Measurements from ENCODE around the gene ITGA11. TPM values are rescaled to one million over a fixed set of nuclear protein-coding genes. Genes with fewer than 3 reads are reported as not detected.

Gene ITGA11
- total and polyA plus RNA-seq, 2 experiments from 2014 or later, result 0.03 to 0.40 TPM

DNA sequence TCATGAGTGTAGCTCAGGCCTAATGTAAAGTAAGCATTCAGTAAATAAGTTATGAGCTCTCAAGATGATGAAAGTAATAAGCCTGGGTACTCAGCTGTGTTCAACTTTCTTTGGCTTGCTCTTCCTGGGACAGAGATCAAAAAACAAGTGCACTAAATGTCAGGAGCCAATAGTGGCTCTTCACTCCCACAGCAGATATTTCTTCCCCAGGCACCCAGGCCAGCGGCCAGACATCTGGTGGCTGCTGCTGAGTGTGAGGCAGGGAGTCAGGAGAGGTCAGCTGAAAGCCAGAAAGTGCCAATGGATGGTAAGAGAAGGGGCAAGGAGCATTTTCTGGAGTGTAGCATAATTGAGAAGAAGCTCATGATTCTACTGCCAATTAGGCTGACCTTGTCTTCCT, 18.2 kb upstream of the ITGA11 start (continued):
- TF ChIP-seq, protein P1, sequence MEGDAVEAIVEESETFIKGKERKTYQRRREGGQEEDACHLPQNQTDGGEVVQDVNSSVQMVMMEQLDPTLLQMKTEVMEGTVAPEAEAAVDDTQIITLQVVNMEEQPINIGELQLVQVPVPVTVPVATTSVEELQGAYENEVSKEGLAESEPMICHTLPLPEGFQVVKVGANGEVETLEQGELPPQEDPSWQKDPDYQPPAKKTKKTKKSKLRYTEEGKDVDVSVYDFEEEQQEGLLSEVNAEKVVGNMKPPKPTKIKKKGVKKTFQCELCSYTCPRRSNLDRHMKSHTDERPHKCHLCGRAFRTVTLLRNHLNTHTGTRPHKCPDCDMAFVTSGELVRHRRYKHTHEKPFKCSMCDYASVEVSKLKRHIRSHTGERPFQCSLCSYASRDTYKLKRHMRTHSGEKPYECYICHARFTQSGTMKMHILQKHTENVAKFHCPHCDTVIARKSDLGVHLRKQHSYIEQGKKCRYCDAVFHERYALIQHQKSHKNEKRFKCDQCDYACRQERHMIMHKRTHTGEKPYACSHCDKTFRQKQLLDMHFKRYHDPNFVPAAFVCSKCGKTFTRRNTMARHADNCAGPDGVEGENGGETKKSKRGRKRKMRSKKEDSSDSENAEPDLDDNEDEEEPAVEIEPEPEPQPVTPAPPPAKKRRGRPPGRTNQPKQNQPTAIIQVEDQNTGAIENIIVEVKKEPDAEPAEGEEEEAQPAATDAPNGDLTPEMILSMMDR (conservative IDR thresholded peaks at IDR 0.05; ENCODE audit: low read depth in 2 of 2), result no peak
- TF ChIP-seq ZNF331 (CRISPR knock-in tag; IDR thresholded peaks at IDR 0.05; ENCODE audit: low read depth) (no peak), REST (IDR thresholded peaks at IDR 0.05; ENCODE audit: unreplicated experiment) (no peak), EZH2phosphoT487 (IDR thresholded peaks at IDR 0.05; ENCODE audit: unreplicated experiment) (no peak), NANOG (IDR thresholded peaks at IDR 0.05; ENCODE audit: borderline replicate concordance) (no peak)

- no peaks in the 10 kb centered on the region for H3K36me3 ChIP-seq (ENCODE audit: insufficient read depth)
- H4K20me1 ChIP-seq (replicated peaks; ENCODE audit: insufficient read depth), result no peaks in the 10 kb centered on the region
- H2AFZ ChIP-seq, result peak overlapping the region; percentile 83
- DNase-seq (ENCODE audit: low spot score), result peak; percentile 11
- H3F3A ChIP-seq (replicated peaks; ENCODE audit: low read depth), result no peaks in the 10 kb centered on the region
- no peak overlapping the region for H3K4me3 ChIP-seq
- H3K27me3 ChIP-seq (ENCODE audit: insufficient read depth), result no peaks in the 10 kb centered on the region
- H3K4me1 Mint-ChIP-seq, result no peaks in the 10 kb centered on the region
- TF ChIP-seq ETS1 (IDR thresholded peaks at IDR 0.05), result no peak
- TF ChIP-seq, protein P1 (conservative IDR thresholded peaks at IDR 0.05; ENCODE audit: low read depth in 2 of 2), result no peak
- no peak for TF ChIP-seq CREB1 (CRISPR knock-in tag; IDR thresholded peaks at IDR 0.05; ENCODE audit: low read depth)
- TF ChIP-seq ZNF114 (CRISPR knock-in tag; IDR thresholded peaks at IDR 0.05), result no peak
- TF ChIP-seq NANOG (IDR thresholded peaks at IDR 0.05; ENCODE audit: borderline replicate concordance), result no peak
- no peak for TF ChIP-seq REST (IDR thresholded peaks at IDR 0.05; ENCODE audit: unreplicated experiment)
- TF ChIP-seq STAT1 (IDR thresholded peaks at IDR 0.05; ENCODE audit: unreplicated experiment), result no peak
- TF ChIP-seq POLR2AphosphoS5 (IDR thresholded peaks at IDR 0.05; ENCODE audit: low read depth), result no peak
- H3K27ac Mint-ChIP-seq, result no peak overlapping the region
- H3K4me1 ChIP-seq (ENCODE audit: insufficient read depth), result 0 out of 2 replicates have a peak, but pooled peaks cover 3% of the 10 kb centered on the region
- peaks cover 6% of the 10 kb centered on the region; the same call in 1 of the 2 replicates for H3K9me2 ChIP-seq (ENCODE audit: insufficient read depth)
- H3K27me3 Mint-ChIP-seq (ENCODE audit: insufficient read depth, low read depth, poor library complexity), result no peaks in the 10 kb centered on the region
- H3K36me3 Mint-ChIP-seq (ENCODE audit: low read depth), result no peaks in the 10 kb centered on the region
- no peaks in the 10 kb centered on the region for H3K79me2 ChIP-seq (replicated peaks; ENCODE audit: insufficient read depth)
- no peak overlapping the region for H3K27ac ChIP-seq (ENCODE audit: low read depth)
- ATAC-seq, result peak; percentile 65
- H3K9me3 Mint-ChIP-seq, result no peaks in the 10 kb centered on the region
- no peak overlapping the region for H3K4me2 ChIP-seq
- H3K4me3 Mint-ChIP-seq, result no peak overlapping the region
Observed at GRCh38 chr15:68449389-68449788, 17.4 kb upstream of the ITGA11 start.

All from GM23338 (cell line).